ENCODE results near the gene HS2ST1. TPM values are rescaled to one million over a fixed set of nuclear protein-coding genes. Genes with fewer than 3 reads are reported as not detected.
"Not testable (repeated sequence)": the region's sequence is repeated elsewhere in the genome, so short reads cannot be mapped to it uniquely, and the experiment has no call there.

The HS2ST1 gene
- total RNA-seq, 2 donors from 2014 or later, result 29.0 to 31.5 TPM

DNA sequence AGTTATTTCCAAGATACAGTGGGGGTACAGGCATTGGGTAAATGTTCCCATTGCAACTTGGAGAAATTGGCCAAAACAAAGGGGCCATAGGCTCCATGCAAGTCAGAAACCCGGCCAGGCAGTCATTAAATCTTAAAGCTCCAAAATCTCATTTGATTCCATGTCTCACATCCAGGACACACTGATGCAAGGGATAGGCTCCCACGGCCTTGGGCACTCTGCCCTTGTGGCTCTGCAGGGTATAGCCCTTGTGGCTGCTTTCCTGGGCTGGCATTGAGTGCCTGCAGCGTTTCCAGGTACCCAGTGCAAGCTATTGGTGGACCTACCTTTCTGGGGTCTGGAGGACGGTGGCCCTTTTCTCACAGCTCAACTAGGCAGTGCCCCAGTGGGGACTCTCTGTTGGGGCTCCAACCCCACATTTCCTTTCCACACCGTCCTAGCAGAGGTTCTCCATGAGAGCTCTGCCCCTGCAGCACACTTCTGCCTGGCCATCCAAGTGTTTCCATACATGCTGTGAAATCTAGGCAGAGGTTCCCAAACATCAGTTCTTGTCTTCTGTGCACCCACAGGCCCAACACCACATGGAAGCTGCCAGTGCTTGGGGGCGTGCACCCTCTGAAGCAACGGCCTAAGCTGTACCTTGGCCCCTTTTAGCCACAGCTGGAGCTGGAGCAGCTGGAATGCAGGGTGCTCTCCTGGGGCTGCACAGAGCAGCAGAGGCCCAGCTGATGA, 67.2 kb downstream of the HS2ST1 start:
- peaks cover 2% of the 10 kb centered on the region for H3K4me1 ChIP-seq (ENCODE audit: control insufficient read depth, insufficient read depth, low read length)
- no peak overlapping the region for H3K9ac ChIP-seq (ENCODE audit: extremely low read depth, low read length, poor library complexity, severe bottlenecking)
- 94 to 97% methylated on average over 5 to 7 of the region's 7 CpGs for WGBS, 2 experiments (ENCODE audit: insufficient coverage in 1 of 2, insufficient read length in 1 of 2)
- no peak overlapping the region for H3K4me3 Mint-ChIP-seq
- H3K9me3 Mint-ChIP-seq, result peaks cover 7% of the 10 kb centered on the region
- peaks cover 19% of the 10 kb centered on the region for H3K36me3 Mint-ChIP-seq (ENCODE audit: low read depth)
- H3K4me3 ChIP-seq (ENCODE audit: low read length), result no peak overlapping the region
- no peaks in the 10 kb centered on the region for H3K27me3 ChIP-seq (ENCODE audit: control insufficient read depth, insufficient read depth, low read length, poor library complexity, severe bottlenecking)
- peak; percentile 35 for TF ChIP-seq CTCF (conservative IDR thresholded peaks at IDR 0.05)
- H3K27ac ChIP-seq (ENCODE audit: low read depth, low read length), result no peak overlapping the region
- no peaks in the 10 kb centered on the region for H3K36me3 ChIP-seq (ENCODE audit: control insufficient read depth, insufficient read depth, low read length)
- H3K27me3 Mint-ChIP-seq (ENCODE audit: insufficient read depth), result no peaks in the 10 kb centered on the region
- H3K27ac Mint-ChIP-seq, result no peak overlapping the region
- DNase-seq, result no peak
- H3K9me3 ChIP-seq (ENCODE audit: control insufficient read depth, low read length), result peaks cover 9% of the 10 kb centered on the region
- H3K4me1 Mint-ChIP-seq, result peaks cover 2% of the 10 kb centered on the region

DNA sequence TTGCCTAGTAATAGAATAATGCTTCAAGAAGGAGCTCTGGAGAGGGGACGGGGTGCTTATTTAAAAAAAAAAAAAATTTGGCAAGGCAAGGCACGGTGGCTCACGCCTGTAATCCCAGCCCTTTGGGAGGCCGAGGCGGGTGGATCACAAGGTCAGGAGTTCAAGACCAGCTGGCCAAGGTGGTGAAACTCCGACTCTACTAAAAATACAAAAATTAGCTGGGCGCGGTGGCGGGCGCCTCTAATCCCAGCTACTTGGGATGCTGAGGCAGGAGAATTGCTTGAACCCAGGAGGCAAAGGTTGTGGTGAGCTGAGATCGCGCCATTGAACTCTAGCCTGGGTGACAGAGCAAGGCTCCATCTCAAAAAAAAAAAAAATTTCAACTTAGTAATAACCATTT, 69.2 kb downstream of the HS2ST1 start:
- H3K36me3 ChIP-seq (ENCODE audit: control insufficient read depth, insufficient read depth, low read length), result not testable (repeated sequence)
- WGBS, 2 experiments (ENCODE audit: insufficient coverage in 1 of 2, insufficient read length in 1 of 2), result 96 to 99% methylated on average over 7 to 12 of the region's 12 CpGs

GRCh38 chr1:86987446-86987845, 73.0 kb downstream of the HS2ST1 start:
- H3K36me3 ChIP-seq (ENCODE audit: control insufficient read depth, insufficient read depth, low read length), result no peaks in the 10 kb centered on the region
- H3K27me3 ChIP-seq (ENCODE audit: control insufficient read depth, insufficient read depth, low read length, poor library complexity, severe bottlenecking), result no peaks in the 10 kb centered on the region
- Mint-ChIP-seq H3K27me3 (ENCODE audit: insufficient read depth) (no peaks in the 10 kb centered on the region), H3K9me3 (peaks cover 4% of the 10 kb centered on the region), H3K4me1 (peaks cover 17% of the 10 kb centered on the region), H3K36me3 (ENCODE audit: low read depth) (peaks cover 14% of the 10 kb centered on the region), H3K4me3 (no peak overlapping the region), H3K27ac (no peak overlapping the region)
- TF ChIP-seq CTCF (conservative IDR thresholded peaks at IDR 0.05), result no peak
- peaks cover 9% of the 10 kb centered on the region for H3K9me3 ChIP-seq (ENCODE audit: control insufficient read depth, low read length)
- H3K4me1 ChIP-seq (ENCODE audit: control insufficient read depth, insufficient read depth, low read length), result peaks cover 6% of the 10 kb centered on the region
- H3K4me3 ChIP-seq (ENCODE audit: low read length), result no peak overlapping the region
- DNase-seq, result no peak
- H3K9ac ChIP-seq (ENCODE audit: extremely low read depth, low read length, poor library complexity, severe bottlenecking), result no peak overlapping the region
- no peak overlapping the region for H3K27ac ChIP-seq (ENCODE audit: low read depth, low read length)

More for the DNA sequence above, 69.2 kb downstream of the HS2ST1 start:
- not testable (repeated sequence) for DNase-seq; H3K9me3 ChIP-seq (ENCODE audit: control insufficient read depth, low read length); H3K27ac Mint-ChIP-seq; H3K9me3 Mint-ChIP-seq; H3K4me3 ChIP-seq (ENCODE audit: low read length); H3K9ac ChIP-seq (ENCODE audit: extremely low read depth, low read length, poor library complexity, severe bottlenecking); H3K27me3 Mint-ChIP-seq (ENCODE audit: insufficient read depth); H3K27me3 ChIP-seq (ENCODE audit: control insufficient read depth, insufficient read depth, low read length, poor library complexity, severe bottlenecking); H3K27ac ChIP-seq (ENCODE audit: low read depth, low read length); H3K4me1 ChIP-seq (ENCODE audit: control insufficient read depth, insufficient read depth, low read length); H3K4me1 Mint-ChIP-seq; H3K4me3 Mint-ChIP-seq
- H3K36me3 Mint-ChIP-seq (ENCODE audit: low read depth), result peaks cover 19% of the 10 kb centered on the region

DNA sequence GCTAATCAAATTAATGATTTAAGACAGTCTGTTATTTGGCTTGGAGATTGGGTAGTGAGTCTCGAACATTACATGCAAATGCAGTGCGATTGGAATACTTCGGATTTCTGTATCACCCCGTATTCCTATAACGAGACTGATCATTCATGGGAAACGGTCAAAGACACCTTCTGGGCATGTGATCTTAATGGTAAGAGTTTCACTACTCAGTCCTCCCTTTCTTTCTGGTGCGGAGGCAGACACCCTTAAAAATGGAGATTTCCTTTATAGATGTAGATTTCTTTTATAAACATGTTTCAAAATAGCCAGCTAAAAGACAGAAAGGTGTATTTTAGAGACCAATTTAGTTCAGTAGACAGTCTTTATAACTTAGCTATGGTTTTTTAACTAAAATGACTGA, 74.4 kb downstream of the HS2ST1 start:
- DNase-seq, result no peak
- Mint-ChIP-seq H3K27ac (no peak overlapping the region), H3K4me3 (no peak overlapping the region), H3K27me3 (ENCODE audit: insufficient read depth) (no peaks in the 10 kb centered on the region), H3K36me3 (ENCODE audit: low read depth) (peaks cover 6% of the 10 kb centered on the region), H3K4me1 (peaks cover 29% of the 10 kb centered on the region), H3K9me3 (no peaks in the 10 kb centered on the region)
- Histone ChIP-seq H3K36me3 (ENCODE audit: control insufficient read depth, insufficient read depth, low read length) (no peaks in the 10 kb centered on the region), H3K27ac (ENCODE audit: low read depth, low read length) (no peak overlapping the region), H3K4me3 (ENCODE audit: low read length) (no peak overlapping the region), H3K4me1 (ENCODE audit: control insufficient read depth, insufficient read depth, low read length) (peaks cover 6% of the 10 kb centered on the region), H3K9me3 (ENCODE audit: control insufficient read depth, low read length) (no peaks in the 10 kb centered on the region), H3K9ac (ENCODE audit: extremely low read depth, low read length, poor library complexity, severe bottlenecking) (no peak overlapping the region), H3K27me3 (ENCODE audit: control insufficient read depth, insufficient read depth, low read length, poor library complexity, severe bottlenecking) (no peaks in the 10 kb centered on the region)
- no peak for TF ChIP-seq CTCF (conservative IDR thresholded peaks at IDR 0.05)
- 98% methylated on average over 6 of the region's 7 CpGs for WGBS, 2 experiments (ENCODE audit: insufficient coverage in 1 of 2, insufficient read length in 1 of 2)

- H3K9ac ChIP-seq (ENCODE audit: extremely low read depth, low read length, poor library complexity, severe bottlenecking); H3K4me3 ChIP-seq (ENCODE audit: low read length); H3K36me3 ChIP-seq (ENCODE audit: control insufficient read depth, insufficient read depth, low read length); H3K27ac Mint-ChIP-seq; H3K36me3 Mint-ChIP-seq (ENCODE audit: low read depth); H3K9me3 Mint-ChIP-seq; H3K9me3 ChIP-seq (ENCODE audit: control insufficient read depth, low read length); H3K4me3 Mint-ChIP-seq; H3K27me3 ChIP-seq (ENCODE audit: control insufficient read depth, insufficient read depth, low read length, poor library complexity, severe bottlenecking); H3K27ac ChIP-seq (ENCODE audit: low read depth, low read length); H3K4me1 ChIP-seq (ENCODE audit: control insufficient read depth, insufficient read depth, low read length); DNase-seq; H3K27me3 Mint-ChIP-seq (ENCODE audit: insufficient read depth): not testable (repeated sequence)
- H3K4me1 Mint-ChIP-seq, result peaks cover 35% of the 10 kb centered on the region
- WGBS, 2 experiments (ENCODE audit: insufficient coverage in 1 of 2, insufficient read length in 1 of 2), result 50 to 83% methylated on average over 2 to 3 of the region's 3 CpGs
Observed at GRCh38 chr1:86989690-86990089, 75.3 kb downstream of the HS2ST1 start.
